GM23338 (cell line): ENCODE results near the gene TOR2A.
A peak's percentile ranks its signal among the peaks of the same experiment; 100 is the strongest.

Experiments used
- CTCF ChIP-seq, 2 experiments: fragments of 200-600 bp in 1 of 2; sonication (generic) in 1 of 2; conservative IDR thresholded peaks; 2 replicates each; pipeline versions ENCODE4 v1.5.1 to v1.6.1; 2016 to 2017; ENCODE audit warnings: antibody characterized with exemption in 2 of 2, low read depth in 2 of 2, mild to moderate bottlenecking in 2 of 2, moderate library complexity in 1 of 2
- EZH2 ChIP-seq: fragments of 200-600 bp; sonication (generic); IDR thresholded peaks from one replicate; pipeline ENCODE4 v1.8.0; 2017; ENCODE audit warnings: antibody characterized with exemption, mild to moderate bottlenecking, low read depth; ENCODE audit not compliant: unreplicated experiment
- JUNB ChIP-seq: IDR thresholded peaks from one replicate; pipeline ENCODE4 v1.6.1; 2016; ENCODE audit warnings: antibody characterized with exemption; ENCODE audit not compliant: unreplicated experiment
- POLR2AphosphoS5 ChIP-seq: IDR thresholded peaks from 2 replicates; pipeline ENCODE4 v1.6.1; 2016; ENCODE audit warnings: antibody characterized with exemption, low read depth
- ZNF462 ChIP-seq: fragments of 250-450 bp; sonication (Bioruptor Pico); IDR thresholded peaks from 2 replicates; pipeline ENCODE4 v1.5.0; 2020; ENCODE audit warnings: mild to moderate bottlenecking, moderate library complexity

GRCh38 chr9:127755061-127756060 lies 20.3 kb upstream of the TOR2A start:
- TF ChIP-seq CTCF (conservative IDR thresholded peaks at IDR 0.05; ENCODE audit: low read depth in 2 of 2) (no peak), POLR2AphosphoS5 (peak; percentile 63), ZNF462 (CRISPR knock-in tag) (no peak), EZH2 (no peak), JUNB (no peak)
